ENCODE results near the gene GRID2.

The GRID2 gene

DNA sequence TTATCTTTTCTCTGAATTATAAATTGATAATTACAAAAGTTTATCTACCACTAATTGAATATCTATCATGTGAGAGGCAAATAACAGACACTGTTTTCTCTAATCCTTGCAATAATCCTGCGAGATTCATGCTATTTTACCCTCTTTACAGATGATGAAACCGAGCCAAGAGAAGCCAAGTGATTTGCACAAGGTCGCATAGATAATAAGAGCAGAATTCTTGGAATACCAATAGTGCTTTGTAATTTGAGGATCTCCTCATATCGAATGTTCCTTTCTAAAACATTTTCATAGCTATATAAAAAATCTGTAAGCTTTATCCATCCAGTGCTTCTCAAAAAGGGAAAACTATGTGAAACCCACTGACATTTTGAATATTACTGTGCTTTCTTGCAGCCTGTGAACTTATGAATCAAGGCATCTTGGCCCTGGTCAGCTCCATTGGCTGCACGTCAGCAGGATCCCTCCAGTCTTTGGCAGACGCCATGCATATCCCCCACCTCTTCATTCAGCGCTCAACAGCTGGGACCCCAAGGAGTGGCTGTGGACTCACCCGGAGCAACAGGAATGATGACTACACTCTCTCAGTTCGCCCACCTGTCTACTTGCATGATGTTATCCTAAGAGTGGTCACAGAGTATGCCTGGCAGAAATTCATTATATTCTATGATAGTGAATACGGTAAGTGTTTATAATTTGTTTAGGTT lies 781.0 kb downstream of the GRID2 start:
- DNase-seq (ENCODE audit: low read depth): no peak

DNA sequence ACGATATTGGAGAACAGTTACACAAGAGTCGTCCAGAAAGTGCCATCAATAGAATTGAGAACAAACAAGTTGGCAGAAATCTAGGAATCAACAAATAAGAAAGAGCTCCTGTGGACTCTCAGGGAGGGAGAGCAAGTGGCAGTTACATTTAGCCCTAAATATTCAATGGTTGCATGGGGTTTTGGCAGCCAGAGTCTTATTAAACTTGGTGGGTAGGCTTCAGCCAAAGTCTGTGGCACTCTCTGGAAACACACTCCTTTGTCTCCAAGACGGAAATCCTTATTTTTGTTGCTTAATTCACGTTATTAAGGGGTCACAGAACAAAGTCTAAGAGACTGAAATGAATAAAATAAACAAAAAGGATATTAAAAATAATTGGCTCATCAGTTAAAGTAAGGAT lies 782.6 kb downstream of the GRID2 start:
- DNase-seq (ENCODE audit: low read depth): no peak

GRCh38 chr4:93092765-93093164 lies 789.0 kb downstream of the GRID2 start:
- no peak for DNase-seq (ENCODE audit: low read depth)

GRCh38 chr4:93103042-93103441 lies 799.3 kb downstream of the GRID2 start:
- DNase-seq (ENCODE audit: low read depth): no peak

DNA sequence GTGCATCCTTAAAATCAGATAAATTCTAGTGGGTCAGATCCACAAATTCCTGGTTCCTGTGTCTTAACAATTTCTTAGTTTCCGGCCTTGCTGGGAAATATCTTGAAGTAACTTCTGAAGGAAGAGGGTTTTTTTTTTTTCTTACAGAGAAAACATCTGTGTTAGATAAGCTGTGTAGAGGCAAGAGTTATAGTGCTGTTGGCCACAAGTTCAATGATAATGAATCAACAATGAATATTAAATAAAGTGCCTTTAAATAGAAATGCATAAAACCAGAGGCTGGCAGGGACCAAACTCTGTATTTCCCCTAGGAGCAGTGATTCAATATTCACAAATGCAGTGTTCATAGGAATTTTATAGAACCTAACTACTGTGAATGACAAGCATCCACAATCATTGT lies 812.9 kb downstream of the GRID2 start:
- DNase-seq (ENCODE audit: low read depth): no peak

- no peak for DNase-seq (ENCODE audit: low read depth)
Measured at GRCh38 chr4:93127489-93127888, 823.7 kb downstream of the GRID2 start.

DNA sequence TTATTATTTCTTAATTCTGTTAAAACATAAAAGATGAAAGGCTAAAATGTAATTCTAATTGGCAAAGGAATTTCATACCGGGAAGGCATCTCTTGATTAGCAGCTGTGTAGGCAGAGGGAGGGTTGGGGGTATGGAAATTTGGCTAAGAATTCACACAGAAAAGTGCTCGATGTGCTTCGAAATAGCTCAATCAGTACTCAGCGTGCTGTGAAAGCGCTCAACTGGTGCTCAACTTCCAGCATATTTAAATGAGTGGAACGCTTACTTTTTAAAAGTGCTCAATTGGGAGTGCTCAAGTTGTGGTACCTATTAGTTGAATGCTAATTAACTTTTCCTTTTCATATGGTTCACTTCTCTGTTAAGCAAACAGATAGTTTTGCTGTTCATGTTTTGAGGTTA lies 828.9 kb downstream of the GRID2 start:
- DNase-seq (ENCODE audit: low read depth): no peak

- DNase-seq (ENCODE audit: low read depth): no peak
Measured at GRCh38 chr4:93139118-93139517, 835.4 kb downstream of the GRID2 start.

DNA sequence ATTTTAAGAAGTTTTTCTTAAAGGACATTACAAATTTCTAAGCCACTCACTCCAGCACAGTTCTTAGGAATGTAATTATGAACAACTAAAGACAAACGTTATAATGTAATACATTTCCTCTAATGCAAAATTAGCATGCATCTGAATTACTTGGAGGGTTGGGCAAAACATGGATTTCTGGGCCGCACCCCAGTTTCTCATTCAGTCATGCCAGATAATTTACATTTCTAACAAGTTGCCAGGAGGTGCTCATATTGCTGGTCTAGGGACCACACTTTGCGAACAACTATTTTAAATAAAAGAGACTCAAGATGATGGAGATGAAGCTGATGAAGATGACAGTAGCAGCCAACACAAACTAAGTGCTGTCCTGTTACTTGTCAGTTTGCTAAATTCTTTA lies 840.1 kb downstream of the GRID2 start:
- no peak for DNase-seq (ENCODE audit: low read depth)

GRCh38 chr4:93144644-93145043 lies 840.9 kb downstream of the GRID2 start:
- no peak for DNase-seq (ENCODE audit: low read depth)

- DNase-seq (ENCODE audit: low read depth): no peak
Measured at GRCh38 chr4:93147524-93148212, 843.9 kb downstream of the GRID2 start.

GRCh38 chr4:93152491-93152890 lies 848.7 kb downstream of the GRID2 start:
- no peak for DNase-seq (ENCODE audit: low read depth)

GRCh38 chr4:93157986-93158385 lies 854.2 kb downstream of the GRID2 start:
- DNase-seq (ENCODE audit: low read depth): no peak

- DNase-seq (ENCODE audit: low read depth): no peak
Measured at GRCh38 chr4:93168053-93168452, 864.3 kb downstream of the GRID2 start.

- DNase-seq (ENCODE audit: low read depth): no peak
Measured at GRCh38 chr4:93169966-93170365, 866.2 kb downstream of the GRID2 start.

DNA sequence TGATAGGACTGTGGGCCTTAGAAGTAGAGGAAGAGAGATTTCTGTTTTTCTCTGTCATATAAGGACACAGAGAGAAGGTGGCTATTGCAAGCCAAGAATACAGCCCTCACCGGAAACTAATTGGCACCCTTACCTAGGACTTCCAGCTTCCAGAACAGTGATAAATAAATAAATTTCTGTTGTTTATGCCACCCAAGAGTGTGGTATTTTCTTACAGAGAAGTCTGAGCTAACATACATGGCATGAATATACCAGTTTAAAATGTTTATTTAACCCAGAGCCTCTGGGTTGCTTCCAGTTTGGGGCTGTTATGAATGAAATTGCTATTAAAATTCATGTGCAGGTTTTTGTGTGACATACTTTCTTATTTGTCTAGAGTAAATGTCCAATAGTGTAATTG lies 870.8 kb downstream of the GRID2 start:
- no peak for DNase-seq (ENCODE audit: low read depth)

- DNase-seq (ENCODE audit: low read depth): peak; percentile 7
Measured at GRCh38 chr4:93178279-93178678, 874.5 kb downstream of the GRID2 start.

- peak; percentile 10 for DNase-seq (ENCODE audit: low read depth)
Measured at GRCh38 chr4:93179044-93179443, 875.3 kb downstream of the GRID2 start.

DNA sequence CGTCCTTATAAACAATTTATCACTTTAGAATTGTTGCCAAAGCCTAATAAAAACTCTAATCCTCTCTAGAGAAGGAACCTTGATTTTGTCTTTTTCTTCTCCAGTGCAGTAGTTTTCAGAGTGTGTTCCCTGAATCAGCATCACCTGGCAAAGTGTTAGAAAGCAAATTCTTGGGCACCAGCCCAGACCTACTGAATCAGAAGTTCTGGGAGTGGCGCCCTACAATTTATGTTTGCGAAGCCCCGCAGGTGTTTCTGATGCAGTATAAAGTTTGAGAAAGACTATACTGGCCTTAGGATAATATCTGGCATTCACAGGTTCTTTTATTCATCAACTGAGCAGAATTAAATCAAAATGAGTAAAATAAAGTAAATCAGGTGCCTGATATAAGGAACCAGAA lies 879.0 kb downstream of the GRID2 start:
- DNase-seq (ENCODE audit: low read depth): peak; percentile 4

DNA sequence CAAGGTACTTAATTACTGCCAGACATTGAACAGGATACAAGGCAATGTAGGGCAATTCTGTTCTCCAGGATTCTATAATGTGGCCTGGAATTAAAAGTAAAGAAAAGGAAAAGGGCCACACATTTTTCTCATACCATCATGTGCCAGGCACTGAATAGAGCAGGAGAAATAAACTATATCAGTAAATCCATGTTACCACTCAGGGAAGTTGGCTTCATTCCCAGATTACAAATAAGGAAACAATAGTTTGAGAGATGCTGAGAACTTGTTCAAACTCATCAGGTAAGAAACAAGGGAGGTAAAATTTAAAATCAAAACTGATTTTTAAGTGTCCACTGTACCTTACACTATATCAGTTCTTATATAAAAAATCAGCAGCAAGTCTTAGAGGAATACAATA lies 879.8 kb downstream of the GRID2 start:
- DNase-seq (ENCODE audit: low read depth): peak; percentile 41

- DNase-seq (ENCODE audit: low read depth): no peak
Measured at GRCh38 chr4:93184053-93184452, 880.3 kb downstream of the GRID2 start.

- no peak for DNase-seq (ENCODE audit: low read depth)
Measured at GRCh38 chr4:93186846-93187245, 883.1 kb downstream of the GRID2 start.

DNA sequence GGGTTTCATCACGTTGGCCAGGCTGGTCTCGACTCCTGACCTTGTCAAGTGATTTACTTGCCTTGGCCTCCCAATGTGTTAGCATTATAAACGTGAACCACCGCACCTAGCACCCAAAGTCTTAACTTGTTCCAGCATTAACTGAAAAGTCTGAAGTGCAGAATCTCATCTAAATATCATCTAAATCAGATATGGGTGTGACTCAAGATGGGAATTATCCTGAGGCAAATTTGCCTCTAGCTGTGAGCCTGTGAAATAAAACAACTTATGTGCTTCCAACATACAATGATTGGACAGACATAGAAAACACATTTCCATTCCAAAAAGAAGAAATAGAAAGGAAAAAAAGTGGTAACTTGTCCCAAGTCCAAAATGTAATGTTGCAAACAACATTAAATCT lies 883.7 kb downstream of the GRID2 start:
- DNase-seq (ENCODE audit: low read depth): no peak

DNA sequence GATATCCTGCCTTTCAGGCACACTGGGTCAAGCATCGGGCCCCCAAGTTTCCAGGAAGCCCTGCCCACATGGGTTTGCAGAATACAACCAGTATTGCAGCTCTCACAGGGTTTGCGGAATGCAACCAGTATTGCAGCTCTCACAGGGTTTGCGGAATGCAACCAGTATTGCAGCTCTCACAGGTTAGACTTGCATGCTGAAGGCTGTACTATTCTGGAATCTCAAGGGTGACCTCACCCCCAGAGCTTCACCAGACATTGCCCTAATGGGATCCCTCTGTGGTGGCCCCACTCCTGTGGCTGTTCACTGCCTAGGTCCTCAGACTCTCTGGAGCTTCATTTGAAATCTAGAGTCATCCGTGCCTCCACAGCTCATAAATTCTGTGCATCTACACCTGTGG lies 884.1 kb downstream of the GRID2 start:
- no peak for DNase-seq (ENCODE audit: low read depth)
